NCI-H524 treated with DMSO at 0.1 percent for 48 hours (cell line): ENCODE measurements around the gene EHF.
"Not testable (repeated sequence)": the region's sequence is repeated elsewhere in the genome, so short reads cannot be mapped to it uniquely, and the experiment has no call there.

Experiments used
- DNase-seq: peaks from one replicate; lab custom pipeline; 2025; lab: John Stamatoyannopoulos, UW

The EHF gene

DNA sequence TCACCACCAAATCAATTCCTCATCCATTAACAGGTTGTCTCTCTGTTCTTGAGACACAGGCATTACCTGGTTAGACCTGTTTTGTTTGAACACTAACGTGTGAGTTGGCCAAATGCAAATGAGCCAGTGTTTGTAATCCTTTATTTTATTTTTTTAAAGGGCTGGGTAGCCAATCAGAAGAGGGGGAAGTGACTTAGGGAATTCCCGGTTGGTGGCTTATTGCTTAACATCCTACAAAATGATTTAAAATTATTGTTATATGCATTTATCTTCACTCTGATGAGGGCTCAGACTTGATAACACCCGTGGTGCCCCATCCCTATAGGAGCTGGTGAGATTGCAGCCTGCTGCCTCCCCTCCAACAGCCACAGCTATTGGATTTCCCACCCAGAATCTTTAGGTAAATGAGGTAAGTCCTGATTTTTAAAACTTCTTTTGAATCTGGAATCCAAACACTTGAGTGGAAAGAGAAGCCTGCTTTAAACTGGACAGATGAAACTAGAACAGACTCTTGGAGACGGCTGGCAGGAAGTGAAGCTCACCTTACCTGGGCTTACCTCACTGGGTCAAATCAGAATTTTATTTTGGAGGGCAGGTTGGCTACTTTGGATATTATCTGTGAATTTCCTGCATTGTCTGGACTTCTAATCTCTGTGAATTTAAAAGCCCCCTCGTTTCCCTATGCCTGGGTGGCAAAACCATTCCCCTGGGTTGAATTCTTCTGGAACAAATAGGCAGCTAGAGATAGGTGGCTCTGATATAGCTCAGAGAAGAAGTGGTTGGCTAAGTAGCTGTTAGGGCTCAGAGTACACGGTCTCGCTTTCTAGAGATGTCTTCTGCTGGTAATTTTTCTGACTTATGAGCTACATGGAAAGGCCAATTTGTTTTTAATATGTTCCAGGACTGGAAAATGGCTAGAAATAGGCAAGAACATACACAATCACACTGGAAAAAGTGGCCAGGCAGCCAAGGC is at the start of gene EHF:
Gene EHF (plus strand): TSS at position 274 of the 973 bp plus-strand sequence. CDS start 21,538 bp downstream, outside the sequence.
- DNase-seq, result no peak

DNA sequence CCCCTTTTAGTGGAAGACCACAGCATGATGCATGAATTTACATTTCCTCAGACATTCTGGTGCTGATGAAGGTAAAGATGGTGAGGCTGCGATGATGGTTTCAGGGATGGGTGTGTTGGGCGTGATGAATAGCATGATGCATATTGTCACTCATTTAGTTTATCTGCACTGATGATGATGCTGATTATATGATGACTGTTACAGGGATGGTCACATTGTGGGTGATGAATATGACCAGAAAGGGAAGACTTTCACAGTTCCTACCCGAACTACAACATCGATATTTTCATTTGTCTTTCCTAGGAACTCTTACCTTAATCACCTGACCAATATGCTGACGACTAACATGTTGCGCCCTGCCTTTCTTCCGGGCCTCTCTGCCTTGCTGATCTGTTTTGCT is 47.4 kb upstream of the EHF start:
- no peak for DNase-seq

DNA sequence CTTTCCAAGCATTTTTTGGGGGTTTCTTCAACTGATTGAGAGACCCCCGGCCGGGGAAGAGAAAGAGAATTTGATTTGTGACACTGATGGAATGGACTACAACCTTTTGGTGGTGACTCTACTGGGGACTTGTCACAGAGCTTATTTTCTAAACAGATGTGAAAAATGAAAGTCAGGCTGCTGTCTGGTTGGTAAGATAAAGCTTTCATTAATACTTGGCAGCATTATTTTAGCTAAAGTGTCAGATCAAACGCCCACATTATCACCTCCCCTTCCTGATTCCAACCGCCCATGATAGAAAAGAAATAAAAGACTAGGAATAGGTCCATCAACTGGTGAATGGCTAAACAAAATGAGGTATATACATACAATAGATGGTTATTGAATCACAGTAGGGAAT is 45.6 kb upstream of the EHF start:
- no peak for DNase-seq

DNA sequence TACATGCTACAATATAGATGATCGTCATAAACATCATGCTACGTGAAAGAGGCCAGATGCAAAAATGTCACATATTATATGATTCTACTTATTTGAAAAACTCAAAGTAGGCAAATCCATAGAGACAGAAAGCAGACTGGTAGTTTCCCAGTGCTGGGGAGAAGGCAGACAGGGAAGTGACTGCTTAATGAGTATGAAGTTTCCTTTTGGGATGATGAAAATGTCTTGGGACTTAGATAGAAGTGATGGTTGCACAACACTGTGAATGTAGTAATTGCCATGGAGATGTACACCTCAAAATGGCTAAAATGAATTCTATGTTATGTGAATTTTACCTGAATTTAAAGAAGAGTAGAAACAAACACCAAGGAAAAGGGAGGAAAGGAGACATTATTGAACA is 45.2 kb upstream of the EHF start:
- DNase-seq, result no peak

DNA sequence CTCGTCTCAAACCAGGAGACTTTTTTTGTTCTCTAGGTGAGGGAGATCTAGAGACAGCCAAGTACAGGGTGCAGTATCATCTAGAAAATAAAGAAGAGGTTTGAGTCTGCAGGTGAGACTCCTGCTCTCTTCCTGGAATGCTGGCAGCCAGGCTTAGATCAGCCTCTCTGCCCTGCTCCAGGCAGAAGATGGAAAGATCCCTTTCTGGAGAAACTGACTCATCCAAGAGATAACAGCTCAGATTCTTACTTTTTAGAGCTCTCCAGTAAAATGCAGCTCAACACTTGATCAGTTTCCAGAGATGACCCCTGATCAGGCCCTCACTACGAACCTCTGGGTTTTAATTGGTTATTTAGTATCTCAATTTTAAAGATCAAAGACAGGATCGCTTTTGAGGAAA is 44.6 kb upstream of the EHF start:
- DNase-seq, result no peak

DNA sequence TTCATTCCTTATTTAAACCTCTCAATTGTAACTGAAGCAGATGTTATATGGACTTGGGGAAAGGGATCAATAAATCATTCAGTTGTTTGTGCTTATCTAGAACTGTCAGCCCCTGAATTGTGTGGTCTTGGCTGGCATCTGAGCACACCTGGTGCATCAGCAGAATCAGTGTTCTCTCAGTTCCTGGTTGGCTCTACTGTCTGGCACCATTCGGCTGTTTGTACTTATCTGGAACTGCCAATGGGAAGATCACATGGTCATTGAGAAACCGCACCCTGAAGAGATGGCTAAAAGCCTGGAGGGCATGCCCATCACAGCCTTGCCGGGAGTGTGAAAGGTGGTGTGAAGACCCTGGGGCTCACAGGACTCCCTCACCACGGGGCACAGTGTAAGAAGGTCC is 37.1 kb upstream of the EHF start:
- DNase-seq, result no peak

DNA sequence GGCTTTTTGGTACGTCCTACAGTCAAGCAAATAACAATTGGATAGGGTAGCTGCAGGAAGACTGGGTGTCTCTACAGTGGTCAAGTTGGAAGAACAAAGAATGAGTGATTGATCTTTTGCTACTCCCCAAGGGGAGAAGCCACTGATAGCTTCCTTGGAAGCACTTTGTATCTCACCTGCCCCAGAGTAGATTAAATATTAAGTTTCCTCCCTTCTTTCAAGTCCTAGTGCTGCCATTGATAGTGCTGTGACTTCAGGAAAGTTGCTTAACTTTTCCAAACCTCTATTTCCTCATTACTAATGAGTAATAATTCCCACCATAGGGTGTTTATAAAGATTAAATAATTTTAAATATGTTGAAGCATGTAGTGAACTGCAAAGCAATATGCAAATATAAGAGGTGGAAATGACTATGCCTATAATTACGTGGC is 35.6 kb upstream of the EHF start:
- no peak for DNase-seq

DNA sequence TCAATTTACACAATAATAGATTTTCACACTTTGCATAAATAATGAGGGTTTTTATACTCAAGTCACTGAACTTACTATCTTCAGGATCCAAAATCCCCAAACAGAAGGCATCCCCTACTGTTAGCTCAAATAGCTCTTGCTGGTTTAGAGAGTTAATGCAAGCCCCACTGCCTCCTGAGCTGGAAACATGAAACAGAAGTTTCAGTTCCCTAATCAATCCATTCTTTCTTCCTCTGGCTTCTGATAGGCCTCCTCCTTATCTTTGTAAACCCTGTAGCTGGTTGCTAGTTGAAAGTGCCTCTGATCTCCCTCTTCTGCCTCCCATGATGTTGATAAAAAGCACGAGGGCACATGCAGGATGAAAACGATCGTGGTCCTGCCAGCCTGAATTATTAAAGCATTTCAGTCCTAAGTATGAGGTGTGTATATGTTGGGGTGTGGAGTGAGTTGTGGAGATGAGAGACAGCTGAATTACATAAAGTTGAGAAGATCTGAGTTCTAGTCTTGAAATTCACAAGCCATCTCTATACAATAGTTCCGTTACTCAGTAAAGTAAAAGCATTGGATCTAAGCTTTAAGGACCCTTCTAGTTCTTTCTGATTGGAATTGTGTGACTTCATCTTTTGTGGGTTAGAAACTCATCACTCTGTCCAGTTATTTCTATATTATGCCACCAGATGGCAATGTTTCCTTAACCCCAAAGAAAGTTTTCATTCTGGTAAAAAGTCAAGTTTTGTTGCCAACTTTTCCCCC is 35.0 kb upstream of the EHF start:
- no peak for DNase-seq

DNA sequence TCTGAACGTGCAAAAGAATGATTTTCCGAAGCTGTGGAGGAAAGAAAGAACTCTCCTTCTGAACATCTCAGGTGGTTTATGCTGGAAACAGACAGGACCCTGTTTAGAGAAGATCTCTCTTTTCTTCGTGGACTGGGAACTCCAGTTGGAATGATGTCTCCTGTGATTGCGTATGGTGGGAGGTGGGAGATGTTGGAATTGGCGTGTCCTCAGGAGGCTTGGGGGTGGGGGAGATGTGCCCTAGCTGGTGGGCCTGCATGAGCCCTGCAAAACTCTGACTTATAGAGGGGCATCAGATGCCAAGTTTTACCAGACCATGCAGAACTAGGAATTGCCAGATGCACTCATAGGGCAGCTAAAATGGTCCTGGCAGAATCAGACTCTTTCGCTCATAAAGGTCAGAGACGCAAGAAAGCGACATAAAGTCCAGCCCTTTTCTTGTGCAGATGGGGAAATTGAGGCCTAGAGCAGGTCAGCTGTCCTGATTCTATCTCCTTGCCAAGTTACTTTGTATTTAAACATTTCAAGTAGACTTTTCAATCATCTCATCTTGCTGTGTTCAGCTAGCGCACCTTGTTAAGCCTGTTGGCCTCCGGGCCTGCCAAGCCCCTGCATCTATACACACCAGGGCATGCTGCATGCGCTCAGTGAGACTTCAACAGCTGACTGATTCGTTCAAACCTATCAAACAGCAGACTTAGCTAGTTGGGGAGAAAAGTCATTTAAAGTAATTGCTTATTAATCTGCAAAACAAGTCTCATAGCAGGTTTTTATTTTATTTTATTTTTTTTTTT is 34.2 kb upstream of the EHF start:
- no peak for DNase-seq

DNA sequence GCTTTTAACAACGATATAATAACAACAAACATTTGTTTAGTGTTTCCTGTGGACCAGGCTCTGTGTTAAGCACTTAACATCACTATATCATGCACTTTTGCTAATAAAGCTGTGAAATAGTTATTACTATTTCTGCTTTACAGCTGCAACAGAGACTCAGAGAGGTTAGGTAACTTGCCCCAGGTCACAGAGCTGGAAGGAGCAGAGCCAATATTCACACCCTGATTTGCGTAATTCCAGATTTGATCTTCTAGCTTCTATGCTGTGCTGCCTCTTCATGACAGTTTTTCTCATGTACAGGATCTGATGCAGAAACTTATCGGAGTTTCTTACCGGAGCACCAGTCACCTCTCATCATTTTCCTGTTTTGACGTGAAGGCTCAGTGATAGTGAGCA is 33.6 kb upstream of the EHF start:
- DNase-seq, result no peak

DNA sequence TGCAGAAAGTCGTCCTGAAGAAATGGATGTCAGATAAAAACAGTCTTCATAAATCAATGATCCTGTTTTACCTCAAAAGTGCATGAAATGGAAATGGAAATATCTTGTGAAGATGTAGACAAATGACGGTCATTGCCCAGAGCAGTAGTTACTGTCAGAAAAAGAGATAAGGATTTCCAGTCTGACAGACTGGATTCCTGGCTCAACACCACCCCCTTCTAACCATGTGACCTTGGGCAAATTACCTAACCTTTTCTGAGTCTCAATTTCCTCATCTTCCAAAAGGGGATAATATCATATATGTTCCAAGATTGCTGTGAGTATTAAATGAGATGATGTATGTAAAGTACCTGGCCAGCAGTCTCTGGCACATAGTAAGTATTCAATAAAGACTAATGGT is 32.9 kb upstream of the EHF start:
- no peak for DNase-seq

DNA sequence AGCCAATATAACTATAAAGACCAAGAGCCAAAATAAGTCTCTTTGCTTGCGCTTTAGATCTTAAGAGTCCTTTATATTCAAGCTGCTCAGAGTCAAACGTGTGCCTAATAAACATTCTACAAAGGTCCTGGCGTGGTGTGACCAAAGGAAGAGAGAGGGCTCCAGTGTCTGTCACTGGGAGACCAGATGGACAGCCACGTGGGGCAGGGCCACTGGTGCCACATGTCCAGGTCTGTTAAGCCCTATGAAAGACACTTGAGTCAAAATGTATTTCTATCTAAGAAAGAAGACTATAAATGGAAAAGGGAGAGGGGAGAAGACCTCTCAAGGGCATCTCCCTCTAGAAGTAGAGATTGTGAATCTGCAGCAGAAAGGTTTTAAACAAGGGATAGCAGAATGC is 32.2 kb upstream of the EHF start:
- DNase-seq, result no peak

DNA sequence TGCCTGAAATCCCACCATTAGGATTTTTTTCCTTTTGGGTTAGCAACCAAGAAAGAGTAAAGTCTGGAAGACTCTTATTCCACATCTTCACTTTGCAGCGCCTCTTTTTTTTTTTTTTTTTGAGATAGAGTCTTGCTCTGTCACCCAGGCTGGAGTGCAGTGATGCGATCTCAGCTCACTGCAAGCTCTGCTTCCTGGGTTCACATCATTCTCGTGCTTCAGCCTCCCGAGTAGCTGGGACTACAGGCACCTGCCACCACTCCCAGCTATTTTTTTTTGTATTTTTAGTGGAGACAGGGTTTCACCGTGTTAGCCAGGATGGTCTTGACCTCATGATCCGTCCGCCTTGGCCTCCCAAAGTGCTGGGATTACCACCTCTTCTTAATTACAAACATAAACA is 31.7 kb upstream of the EHF start:
- not testable (repeated sequence) for DNase-seq

DNA sequence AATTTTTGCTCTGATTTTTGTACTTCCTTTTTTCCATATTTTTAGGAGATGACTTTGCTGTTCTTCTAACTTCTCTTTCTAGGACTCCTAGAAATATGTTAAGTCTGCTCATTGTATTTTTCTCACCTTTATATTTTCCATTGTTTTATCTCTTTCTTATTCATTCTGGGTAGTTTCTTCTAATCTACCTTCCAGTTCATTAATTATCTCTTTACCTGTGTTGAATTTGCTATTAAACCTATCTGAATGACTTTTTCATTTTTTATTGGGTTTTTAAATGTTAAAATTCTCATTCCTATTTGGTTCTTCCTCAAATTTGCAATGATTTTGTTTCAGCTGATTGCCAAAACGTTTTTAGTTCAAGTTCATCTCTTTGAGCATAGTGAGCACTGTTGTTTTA is 27.8 kb upstream of the EHF start:
- no peak for DNase-seq

DNA sequence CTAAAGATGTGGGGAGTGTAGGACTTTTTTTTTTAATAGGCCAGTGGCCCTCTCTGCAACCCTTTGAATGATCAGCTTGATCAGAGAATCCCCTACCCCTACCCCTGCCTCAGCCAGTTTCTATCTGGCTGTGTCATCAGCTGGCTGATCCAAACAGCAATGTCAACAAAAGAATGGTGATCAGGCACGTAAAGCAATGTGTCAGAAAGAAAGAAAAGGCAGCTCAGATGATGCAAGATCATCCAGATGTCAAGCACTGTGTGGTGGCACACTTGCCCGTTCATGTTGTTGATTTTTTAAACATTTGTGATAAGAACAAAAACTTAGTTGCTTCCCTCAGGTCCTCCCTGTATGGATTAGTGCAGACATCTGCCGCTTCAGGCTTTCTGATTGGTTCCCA is 26.3 kb upstream of the EHF start:
- DNase-seq, result no peak

DNA sequence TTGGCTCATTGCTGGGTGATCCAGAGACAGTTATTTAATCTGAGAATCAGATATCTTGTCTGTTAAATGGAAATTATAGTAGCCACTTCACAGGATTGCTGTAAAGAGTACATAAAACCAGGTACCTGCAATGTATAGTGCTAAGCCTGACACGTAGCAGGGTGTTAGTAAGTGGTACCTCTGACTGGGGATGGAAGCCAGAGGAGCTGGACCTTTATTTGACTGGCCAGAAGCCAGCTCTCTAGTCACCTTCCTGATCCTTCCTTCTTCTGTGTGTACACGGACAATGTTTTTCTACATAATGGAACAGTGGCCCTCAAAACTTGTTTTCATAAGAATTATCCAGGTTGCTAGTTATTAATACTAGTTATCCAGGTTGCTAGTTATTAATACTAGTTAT is 25.5 kb upstream of the EHF start:
- DNase-seq, result no peak

DNA sequence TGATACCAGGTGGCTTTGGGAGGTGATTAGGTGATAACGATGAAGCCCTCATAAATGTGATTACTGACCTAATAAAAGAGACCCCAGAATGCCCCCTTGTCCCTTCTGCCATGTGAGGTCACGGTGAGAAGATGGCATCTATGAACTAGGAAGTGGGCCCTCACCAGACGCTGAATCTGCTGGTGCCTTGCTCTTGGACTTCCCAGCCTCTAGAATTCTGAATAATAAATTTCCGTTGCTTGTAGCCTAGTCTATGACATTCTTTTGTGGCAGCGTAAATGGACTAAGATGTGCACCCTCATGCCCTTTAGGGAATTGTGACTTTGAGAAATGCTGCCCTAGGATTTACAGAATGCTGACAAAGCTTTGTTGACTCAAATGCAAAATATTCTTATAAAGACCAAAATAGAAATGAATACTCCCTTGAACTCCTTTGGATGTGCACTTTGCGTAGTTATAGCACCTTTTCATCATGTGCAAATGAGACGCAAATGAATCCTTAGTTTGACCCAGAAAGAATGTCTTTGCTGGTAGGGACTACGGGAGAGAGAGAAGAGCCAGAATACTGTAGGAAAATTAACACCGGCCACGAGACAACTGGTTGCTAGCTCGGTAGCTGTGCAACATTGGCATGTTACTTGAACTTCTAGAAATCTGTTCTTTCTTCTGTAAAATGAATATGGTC is 24.8 kb upstream of the EHF start:
- no peak for DNase-seq

DNA sequence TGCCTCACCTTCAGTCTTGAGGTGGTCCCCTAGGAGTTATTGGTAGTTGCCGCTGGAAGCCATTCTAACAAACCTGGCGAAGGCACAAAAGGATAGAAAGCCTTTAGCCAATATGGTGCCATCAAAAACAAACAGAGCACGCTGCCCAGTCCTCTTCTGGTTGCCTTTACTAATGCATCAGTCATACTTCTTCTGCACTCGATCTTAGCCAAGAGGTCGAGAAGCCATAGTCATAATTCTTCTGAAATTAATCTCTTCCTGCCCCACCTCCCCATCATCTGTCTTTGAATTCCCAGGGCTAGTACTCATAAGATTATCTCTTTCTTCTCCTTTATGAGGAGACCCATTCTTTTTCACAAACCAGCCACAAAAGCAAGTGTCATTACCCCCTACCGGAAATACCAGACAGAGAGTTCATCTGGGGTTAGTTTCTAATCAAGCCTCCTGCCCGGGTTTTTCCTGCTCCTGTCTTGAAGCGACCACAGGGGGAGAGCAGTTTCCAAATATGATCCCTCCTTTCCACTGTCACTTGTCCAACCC is 21.4 kb upstream of the EHF start:
- no peak for DNase-seq

DNA sequence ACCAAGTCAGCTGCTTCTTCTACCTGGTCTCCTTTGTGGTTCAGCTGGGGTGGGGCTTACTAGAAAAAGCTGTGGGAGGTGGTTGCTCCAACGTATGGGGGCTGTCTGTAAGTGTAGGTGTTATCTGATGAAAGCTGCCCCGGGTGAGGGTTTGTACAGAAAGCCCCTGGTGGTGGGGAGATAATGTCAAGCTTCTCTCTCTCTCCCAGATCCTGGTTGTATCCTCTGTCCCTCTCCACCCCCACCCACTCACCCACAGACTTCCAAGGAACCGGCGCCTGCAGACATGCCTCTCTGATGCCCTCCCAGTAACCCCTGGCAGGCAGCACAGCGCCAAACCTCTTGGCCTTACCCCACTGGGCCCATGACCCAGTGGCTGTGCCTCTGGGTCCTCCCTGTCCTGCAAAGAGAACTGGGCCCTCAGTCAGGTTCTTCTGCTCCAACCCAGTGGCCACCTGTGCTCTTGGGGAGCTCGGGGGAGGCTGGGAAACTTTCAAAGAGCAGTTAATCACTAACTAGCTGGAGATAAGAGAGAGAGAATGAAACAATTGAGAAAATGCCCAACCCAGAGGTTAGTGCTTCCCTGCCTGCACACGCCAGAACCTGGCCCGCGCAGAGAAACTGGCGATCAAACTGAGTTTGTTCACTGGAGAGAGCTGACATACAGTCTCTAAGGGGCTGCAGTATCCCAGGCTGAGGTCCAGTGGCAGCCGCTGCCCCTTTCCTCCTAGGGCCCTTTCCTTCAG is 20.4 kb upstream of the EHF start:
- DNase-seq, result no peak

DNA sequence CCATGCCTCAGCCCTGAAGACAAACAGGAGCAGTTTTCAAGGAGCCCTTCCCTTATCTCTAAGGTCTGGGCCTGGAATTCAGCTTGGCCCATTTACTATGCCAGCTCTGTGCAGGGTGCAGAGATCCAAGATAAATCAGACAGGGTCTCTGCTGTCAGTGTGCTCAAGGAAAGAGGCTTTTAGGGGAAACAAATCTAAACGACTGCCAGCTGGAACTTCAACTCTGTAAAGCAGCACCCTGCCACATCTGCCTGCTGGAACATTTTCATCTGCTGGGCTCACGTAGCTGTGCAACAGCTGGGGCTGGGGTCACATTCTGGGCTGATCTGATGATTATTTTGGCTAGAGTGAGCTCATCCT is 19.8 kb upstream of the EHF start:
- no peak for DNase-seq

DNA sequence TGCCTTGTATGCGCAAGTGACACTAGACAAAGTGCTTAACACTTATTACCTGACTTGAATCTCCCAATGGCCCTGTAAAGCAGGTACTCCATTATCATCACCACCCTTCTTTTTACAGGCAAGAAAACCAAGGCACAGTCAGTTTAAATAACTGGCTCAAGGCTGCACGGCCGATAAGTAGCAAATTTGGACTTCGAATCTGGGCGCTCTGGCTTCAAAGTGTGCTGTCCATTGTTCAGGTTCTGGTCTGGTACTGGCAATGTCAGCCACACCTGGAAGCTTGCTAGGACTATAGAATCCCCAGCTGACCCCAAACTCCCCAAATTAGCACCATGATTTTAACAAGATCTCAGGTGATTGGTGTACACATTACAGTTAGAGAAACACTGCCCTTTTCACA is 19.3 kb upstream of the EHF start:
- no peak for DNase-seq
